GM23338 (cell line): Measurements from ENCODE around the gene IFRD1. TPM values are rescaled to one million over a fixed set of nuclear protein-coding genes. Genes with fewer than 3 reads are reported as not detected.

Experiments
- ATAC-seq: fragments of 200-7000 bp; cut with Tn5 transposase; 3 replicates; pipeline ENCODE4 v1.9.1; 2020
- DNase-seq: peaks from one replicate; pipeline ENCODE4 v3.0.0-alpha.2; 2015; ENCODE audit warnings: low spot score
- H2AFZ ChIP-seq: fragments of 200-600 bp; sonication (generic); 2 replicates; pipeline ENCODE4 v1.8.0; 2016; ENCODE audit warnings: antibody characterized with exemption, mild to moderate bottlenecking, moderate library complexity
- H3F3A ChIP-seq: fragments of 200-600 bp; sonication (generic); replicated peaks from 2 replicates; pipeline ENCODE4 v1.8.0; 2017; ENCODE audit warnings: antibody characterized with exemption, mixed run types, low read depth
- H3K27ac ChIP-seq: fragments of 200-600 bp; sonication (generic); 2 replicates; pipeline ENCODE4 v1.6.1; 2016; ENCODE audit warnings: low read depth
- H3K27me3 ChIP-seq: fragments of 200-600 bp; sonication (generic); 2 replicates; pipeline ENCODE4 v1.8.0; 2016; ENCODE audit warnings: mild to moderate bottlenecking, mixed run types, moderate library complexity; ENCODE audit not compliant: insufficient read depth
- H3K36me3 ChIP-seq: fragments of 200-600 bp; sonication (generic); 2 replicates; pipeline ENCODE4 v1.8.0; 2016; ENCODE audit warnings: mild to moderate bottlenecking; ENCODE audit not compliant: insufficient read depth
- H3K4me1 ChIP-seq: fragments of 200-600 bp; sonication (generic); 2 replicates; pipeline ENCODE4 v1.8.0; 2016; ENCODE audit warnings: mild to moderate bottlenecking, moderate library complexity; ENCODE audit not compliant: insufficient read depth
- H3K4me2 ChIP-seq: fragments of 200-600 bp; sonication (generic); 2 replicates; pipeline ENCODE4 v1.7.1; 2017; ENCODE audit warnings: mixed run types
- H3K4me3 ChIP-seq: fragments of 200-600 bp; sonication (generic); 2 replicates; pipeline ENCODE4 v1.6.1; 2016; ENCODE audit warnings: mixed run types
- H3K79me2 ChIP-seq: fragments of 200-600 bp; sonication (generic); replicated peaks from 2 replicates; pipeline ENCODE4 v1.8.0; 2017; ENCODE audit warnings: mild to moderate bottlenecking; ENCODE audit not compliant: insufficient read depth
- H3K9me2 ChIP-seq: fragments of 200-600 bp; sonication (generic); 2 replicates; pipeline ENCODE4 v1.8.0; 2017; ENCODE audit not compliant: insufficient read depth
- H4K20me1 ChIP-seq: fragments of 200-600 bp; sonication (generic); replicated peaks from 2 replicates; pipeline ENCODE4 v1.8.0; 2017; ENCODE audit warnings: mild to moderate bottlenecking; ENCODE audit not compliant: insufficient read depth
- H3K27ac Mint-ChIP-seq: 2 replicates; pipeline ENCODE4 v1.8.0; 2020; ENCODE audit warnings: inconsistent platforms, mild to moderate bottlenecking, moderate library complexity, mixed read lengths
- H3K27me3 Mint-ChIP-seq: 3 replicates; pipeline ENCODE4 v1.8.0; 2022; ENCODE audit warnings: low read depth, mild to moderate bottlenecking, moderate library complexity, mixed read lengths, inconsistent platforms; ENCODE audit not compliant: insufficient read depth, poor library complexity
- H3K36me3 Mint-ChIP-seq: 3 replicates; pipeline ENCODE4 v1.8.0; 2021; ENCODE audit warnings: low read depth, mild to moderate bottlenecking, inconsistent platforms, moderate library complexity, mixed read lengths
- H3K4me1 Mint-ChIP-seq: 3 replicates; pipeline ENCODE4 v1.8.0; 2020; ENCODE audit warnings: mild to moderate bottlenecking, inconsistent platforms, mixed read lengths
- H3K4me3 Mint-ChIP-seq: 3 replicates; pipeline ENCODE4 v1.8.0; 2021; ENCODE audit warnings: moderate library complexity, mild to moderate bottlenecking, inconsistent platforms, mixed read lengths
- H3K9me3 Mint-ChIP-seq: 3 replicates; pipeline ENCODE4 v1.8.0; 2020; ENCODE audit warnings: moderate library complexity, mild to moderate bottlenecking, inconsistent platforms, mixed read lengths
- CREB1 ChIP-seq: fragments of 250-450 bp; sonication (Bioruptor Pico); IDR thresholded peaks from 2 replicates; pipeline ENCODE4 v1.5.0; 2020; ENCODE audit warnings: low read depth, mild to moderate bottlenecking, moderate library complexity
- CTCF ChIP-seq, 2 experiments: fragments of 200-600 bp in 1 of 2; sonication (generic) in 1 of 2; conservative IDR thresholded peaks; 2 replicates each; pipeline versions ENCODE4 v1.5.1 to v1.6.1; 2016 to 2017; ENCODE audit warnings: antibody characterized with exemption in 2 of 2, low read depth in 2 of 2, mild to moderate bottlenecking in 2 of 2, moderate library complexity in 1 of 2
- ETS1 ChIP-seq: IDR thresholded peaks from 2 replicates; pipeline ENCODE4 v1.6.1; 2016; ENCODE audit warnings: antibody characterized with exemption
- EZH2phosphoT487 ChIP-seq: fragments of 200-600 bp; sonication (generic); IDR thresholded peaks from one replicate; pipeline ENCODE4 v1.8.1; 2018; ENCODE audit warnings: antibody characterized with exemption; ENCODE audit not compliant: unreplicated experiment
- JUNB ChIP-seq: IDR thresholded peaks from one replicate; pipeline ENCODE4 v1.6.1; 2016; ENCODE audit warnings: antibody characterized with exemption; ENCODE audit not compliant: unreplicated experiment
- NANOG ChIP-seq: IDR thresholded peaks from 2 replicates; pipeline ENCODE4 v1.6.1; 2016; ENCODE audit warnings: antibody characterized with exemption, borderline replicate concordance
- POLR2AphosphoS5 ChIP-seq: IDR thresholded peaks from 2 replicates; pipeline ENCODE4 v1.6.1; 2016; ENCODE audit warnings: antibody characterized with exemption, low read depth
- STAT1 ChIP-seq: IDR thresholded peaks from one replicate; pipeline ENCODE4 v1.6.1; 2016; ENCODE audit warnings: antibody characterized with exemption; ENCODE audit not compliant: unreplicated experiment
- ZNF331 ChIP-seq: fragments of 250-450 bp; sonication (Bioruptor Pico); IDR thresholded peaks from 2 replicates; pipeline ENCODE4 v1.5.0; 2020; ENCODE audit warnings: low read depth, mild to moderate bottlenecking, moderate library complexity
- ZNF462 ChIP-seq: fragments of 250-450 bp; sonication (Bioruptor Pico); IDR thresholded peaks from 2 replicates; pipeline ENCODE4 v1.5.0; 2020; ENCODE audit warnings: mild to moderate bottlenecking, moderate library complexity
- polyA plus RNA-seq: library from polyadenylated mRNA; unstranded; fragments of >200 nt; fragmentation: Nextera tagmentation; extraction: Ambion mirVana; gene quantifications from 2 replicates; pipeline ENCODE4 v1.2.1, GENCODE V29; 2016
- total RNA-seq: library from RNA; depleted of rRNA; stranded (reverse); fragments of >200 nt; shearing (Covaris generic); gene quantifications from 2 replicates; pipeline ENCODE4 v1.2.3, GENCODE V29; 2014

The IFRD1 gene
- total and polyA plus RNA-seq, 2 experiments from 2014 or later = 69.6 to 73.6 TPM

- no peak overlapping the region for H3K4me3 Mint-ChIP-seq
- H3K27ac Mint-ChIP-seq = no peak overlapping the region
- H4K20me1 ChIP-seq = no peaks in the 10 kb centered on the region
- no peak for TF ChIP-seq NANOG
- no peak for TF ChIP-seq ETS1
- no peak for TF ChIP-seq STAT1
- no peak for TF ChIP-seq POLR2AphosphoS5
- TF ChIP-seq ZNF331 (CRISPR knock-in tag) = no peak
- TF ChIP-seq CTCF (conservative IDR thresholded peaks at IDR 0.05; ENCODE audit: low read depth in 2 of 2) = no peak
- no peak for TF ChIP-seq CREB1 (CRISPR knock-in tag)
- no peak for TF ChIP-seq EZH2phosphoT487
- no peak overlapping the region for H3K4me2 ChIP-seq
- H3F3A ChIP-seq = no peaks in the 10 kb centered on the region
- no peaks in the 10 kb centered on the region for H3K36me3 Mint-ChIP-seq
- no peak for ATAC-seq
- H3K79me2 ChIP-seq = no peaks in the 10 kb centered on the region
- peaks cover 1% of the 10 kb centered on the region for H3K27me3 Mint-ChIP-seq
- H3K4me1 ChIP-seq = no peaks in the 10 kb centered on the region
- no peaks in the 10 kb centered on the region for H3K9me3 Mint-ChIP-seq
- no peak overlapping the region for H3K4me3 ChIP-seq
- DNase-seq = no peak
- no peaks in the 10 kb centered on the region for H3K27me3 ChIP-seq
- no peak overlapping the region for H3K27ac ChIP-seq
- no peak overlapping the region; the same call in 1 of the 2 replicates for H2AFZ ChIP-seq
- no peaks in the 10 kb centered on the region for H3K36me3 ChIP-seq
- no peaks in the 10 kb centered on the region; the same call in 2 of the 3 replicates for H3K4me1 Mint-ChIP-seq
- H3K9me2 ChIP-seq = no peaks in the 10 kb centered on the region
These were observed 71.7 kb downstream of the IFRD1 start for GRCh38 chr7:112521942-112522341.

GRCh38 chr7:112523871-112524270, 73.6 kb downstream of the IFRD1 start:
- Mint-ChIP-seq H3K9me3 (no peaks in the 10 kb centered on the region), H3K4me1 (no peaks in the 10 kb centered on the region), H3K4me3 (no peak overlapping the region), H3K36me3 (no peaks in the 10 kb centered on the region), H3K27me3 (peaks cover 1% of the 10 kb centered on the region), H3K27ac (no peak overlapping the region)
- DNase-seq (no peak), ATAC-seq (no peak)
- H2AFZ ChIP-seq = no peak overlapping the region
- H3K4me3 ChIP-seq = no peak overlapping the region
- no peaks in the 10 kb centered on the region for H3K4me1 ChIP-seq
- H3K27ac ChIP-seq = no peak overlapping the region
- H3F3A ChIP-seq = no peaks in the 10 kb centered on the region
- no peaks in the 10 kb centered on the region for H4K20me1 ChIP-seq
- no peak overlapping the region for H3K4me2 ChIP-seq
- H3K79me2 ChIP-seq = no peaks in the 10 kb centered on the region
- no peaks in the 10 kb centered on the region for H3K36me3 ChIP-seq
- no peaks in the 10 kb centered on the region for H3K9me2 ChIP-seq
- no peaks in the 10 kb centered on the region for H3K27me3 ChIP-seq
- TF ChIP-seq NANOG (no peak), POLR2AphosphoS5 (no peak), ETS1 (no peak), STAT1 (no peak), JUNB (no peak), ZNF462 (no peak), CREB1 (CRISPR knock-in tag) (no peak)
